Measurements from ENCODE around the gene NFATC4.
A peak's percentile ranks its signal among the peaks of the same experiment; 100 is the strongest.
"Not testable (repeated sequence)": the region's sequence is repeated elsewhere in the genome, so short reads cannot be mapped to it uniquely, and the experiment has no call there.

NFATC4 gene

GRCh38 chr14:24367514-24368211 is at the start of gene NFATC4:
Gene NFATC4, plus strand, starts transcription at chr14:24368184. Its CDS starts 157 bp downstream, at chr14:24368341.
- Mint-ChIP-seq H3K36me3 (ENCODE audit: low read depth) (no peaks in the 10 kb centered on the region), H3K4me1 (ENCODE audit: low read depth) (peaks cover 31% of the 10 kb centered on the region), H3K4me3 (peak within 1 kb of the TSS; percentile 73), H3K27me3 (peaks cover 32% of the 10 kb centered on the region), H3K9me3 (no peaks in the 10 kb centered on the region), H3K27ac (peak within 1 kb of the TSS; percentile 55)

GRCh38 chr14:24321212-24321975 is 46.6 kb upstream of the NFATC4 start:
- Mint-ChIP-seq H3K27me3 (no peaks in the 10 kb centered on the region), H3K27ac (no peak overlapping the region), H3K4me1 (ENCODE audit: low read depth) (peaks cover 12% of the 10 kb centered on the region), H3K36me3 (ENCODE audit: low read depth) (peaks cover 3% of the 10 kb centered on the region), H3K9me3 (no peaks in the 10 kb centered on the region), H3K4me3 (no peak overlapping the region)

GRCh38 chr14:24322672-24323071 is 45.3 kb upstream of the NFATC4 start:
- no peak overlapping the region for H3K27ac Mint-ChIP-seq

GRCh38 chr14:24323341-24323740 is 44.6 kb upstream of the NFATC4 start:
- Mint-ChIP-seq H3K4me1 (ENCODE audit: low read depth) (peaks cover 7% of the 10 kb centered on the region), H3K9me3 (no peaks in the 10 kb centered on the region), H3K27ac (no peak overlapping the region), H3K27me3 (no peaks in the 10 kb centered on the region), H3K36me3 (ENCODE audit: low read depth) (no peaks in the 10 kb centered on the region), H3K4me3 (no peak overlapping the region)

More at GRCh38 chr14:24322672-24323071, 45.3 kb upstream of the NFATC4 start:
- H3K4me1 Mint-ChIP-seq (ENCODE audit: low read depth): peaks cover 9% of the 10 kb centered on the region
- H3K27me3 Mint-ChIP-seq: no peaks in the 10 kb centered on the region
- H3K36me3 Mint-ChIP-seq (ENCODE audit: low read depth): no peaks in the 10 kb centered on the region
- no peak overlapping the region for H3K4me3 Mint-ChIP-seq
- no peaks in the 10 kb centered on the region for H3K9me3 Mint-ChIP-seq

GRCh38 chr14:24324024-24324423 is 44.0 kb upstream of the NFATC4 start:
- H3K4me1 Mint-ChIP-seq (ENCODE audit: low read depth): peaks cover 13% of the 10 kb centered on the region
- H3K27me3 Mint-ChIP-seq: no peaks in the 10 kb centered on the region
- H3K36me3 Mint-ChIP-seq (ENCODE audit: low read depth): no peaks in the 10 kb centered on the region
- H3K27ac Mint-ChIP-seq: no peak overlapping the region
- no peak overlapping the region for H3K4me3 Mint-ChIP-seq
- H3K9me3 Mint-ChIP-seq: no peaks in the 10 kb centered on the region

- Mint-ChIP-seq H3K36me3 (ENCODE audit: low read depth) (no peaks in the 10 kb centered on the region), H3K9me3 (no peaks in the 10 kb centered on the region)
These were observed 42.9 kb upstream of the NFATC4 start for GRCh38 chr14:24325041-24325530.

GRCh38 chr14:24325963-24326362 is 42.0 kb upstream of the NFATC4 start:
- H3K9me3 Mint-ChIP-seq: no peaks in the 10 kb centered on the region
- H3K4me1 Mint-ChIP-seq (ENCODE audit: low read depth): peaks cover 31% of the 10 kb centered on the region
- H3K27ac Mint-ChIP-seq: no peak overlapping the region
- no peak overlapping the region for H3K4me3 Mint-ChIP-seq
- H3K27me3 Mint-ChIP-seq: peaks cover 6% of the 10 kb centered on the region
- H3K36me3 Mint-ChIP-seq (ENCODE audit: low read depth): no peaks in the 10 kb centered on the region

More at GRCh38 chr14:24325041-24325530, 42.9 kb upstream of the NFATC4 start:
- H3K27ac Mint-ChIP-seq: no peak overlapping the region
- H3K27me3 Mint-ChIP-seq: no peaks in the 10 kb centered on the region
- H3K4me3 Mint-ChIP-seq: no peak overlapping the region
- H3K4me1 Mint-ChIP-seq (ENCODE audit: low read depth): peaks cover 23% of the 10 kb centered on the region

- Mint-ChIP-seq H3K9me3 (no peaks in the 10 kb centered on the region), H3K27me3 (peaks cover 10% of the 10 kb centered on the region), H3K4me1 (ENCODE audit: low read depth) (peaks cover 39% of the 10 kb centered on the region), H3K27ac (no peak overlapping the region), H3K36me3 (ENCODE audit: low read depth) (no peaks in the 10 kb centered on the region), H3K4me3 (no peak overlapping the region)
These were observed 40.7 kb upstream of the NFATC4 start for GRCh38 chr14:24327303-24327702.

- H3K36me3 Mint-ChIP-seq (ENCODE audit: low read depth): not testable (repeated sequence)
These were observed 40.1 kb upstream of the NFATC4 start for GRCh38 chr14:24327914-24328313.

GRCh38 chr14:24329073-24329663 is 38.8 kb upstream of the NFATC4 start:
- Mint-ChIP-seq H3K27me3 (peaks cover 22% of the 10 kb centered on the region), H3K4me3 (no peak overlapping the region), H3K36me3 (ENCODE audit: low read depth) (no peaks in the 10 kb centered on the region), H3K4me1 (ENCODE audit: low read depth) (peaks cover 58% of the 10 kb centered on the region), H3K9me3 (no peaks in the 10 kb centered on the region), H3K27ac (peak overlapping the region; percentile 36)

More at GRCh38 chr14:24327914-24328313, 40.1 kb upstream of the NFATC4 start:
- not testable (repeated sequence) for H3K27ac Mint-ChIP-seq, H3K4me3 Mint-ChIP-seq, H3K9me3 Mint-ChIP-seq
- Mint-ChIP-seq H3K27me3 (peaks cover 14% of the 10 kb centered on the region), H3K4me1 (ENCODE audit: low read depth) (peaks cover 45% of the 10 kb centered on the region)

GRCh38 chr14:24329736-24330135 is 38.2 kb upstream of the NFATC4 start:
- Mint-ChIP-seq H3K27ac (no peak overlapping the region), H3K9me3 (no peaks in the 10 kb centered on the region), H3K4me3 (peak overlapping the region; percentile 8), H3K27me3 (peaks cover 24% of the 10 kb centered on the region), H3K4me1 (ENCODE audit: low read depth) (peaks cover 61% of the 10 kb centered on the region), H3K36me3 (ENCODE audit: low read depth) (no peaks in the 10 kb centered on the region)

GRCh38 chr14:24330973-24331674 is 36.9 kb upstream of the NFATC4 start:
- Mint-ChIP-seq H3K36me3 (ENCODE audit: low read depth) (peaks cover 2% of the 10 kb centered on the region), H3K4me3 (no peak overlapping the region), H3K4me1 (ENCODE audit: low read depth) (peaks cover 69% of the 10 kb centered on the region), H3K9me3 (no peaks in the 10 kb centered on the region), H3K27ac (no peak overlapping the region), H3K27me3 (peaks cover 31% of the 10 kb centered on the region)

GRCh38 chr14:24331731-24332267 is 36.2 kb upstream of the NFATC4 start:
- Mint-ChIP-seq H3K27me3 (peaks cover 31% of the 10 kb centered on the region), H3K4me3 (peak overlapping the region; percentile 80), H3K27ac (peak overlapping the region; percentile 12), H3K36me3 (ENCODE audit: low read depth) (peaks cover 6% of the 10 kb centered on the region), H3K4me1 (ENCODE audit: low read depth) (peaks cover 69% of the 10 kb centered on the region), H3K9me3 (no peaks in the 10 kb centered on the region)

- Mint-ChIP-seq H3K9me3 (no peaks in the 10 kb centered on the region), H3K36me3 (ENCODE audit: low read depth) (peaks cover 6% of the 10 kb centered on the region), H3K4me1 (ENCODE audit: low read depth) (peaks cover 64% of the 10 kb centered on the region), H3K27ac (peak overlapping the region; percentile 12), H3K4me3 (peak overlapping the region; percentile 80), H3K27me3 (peaks cover 31% of the 10 kb centered on the region)
These were observed 35.6 kb upstream of the NFATC4 start for GRCh38 chr14:24332268-24332993.

All from stimulated activated naive CD8-positive, alpha-beta T cell treated with anti-CD3 and anti-CD28 coated beads, Interleukin-15, Interleukin-2, amounts not matched to agents 100 ng/mL and 50 ng/mL, for 24 hours (primary cell).